IPS DF 19.7 (cell line): ENCODE measurements around the gene UNC5C.

Experiments
- DNase-seq: peaks from one replicate; pipeline ENCODE4 v3.0.0-alpha.2; 2013; ENCODE audit warnings: low read depth, low spot score

UNC5C gene

DNA sequence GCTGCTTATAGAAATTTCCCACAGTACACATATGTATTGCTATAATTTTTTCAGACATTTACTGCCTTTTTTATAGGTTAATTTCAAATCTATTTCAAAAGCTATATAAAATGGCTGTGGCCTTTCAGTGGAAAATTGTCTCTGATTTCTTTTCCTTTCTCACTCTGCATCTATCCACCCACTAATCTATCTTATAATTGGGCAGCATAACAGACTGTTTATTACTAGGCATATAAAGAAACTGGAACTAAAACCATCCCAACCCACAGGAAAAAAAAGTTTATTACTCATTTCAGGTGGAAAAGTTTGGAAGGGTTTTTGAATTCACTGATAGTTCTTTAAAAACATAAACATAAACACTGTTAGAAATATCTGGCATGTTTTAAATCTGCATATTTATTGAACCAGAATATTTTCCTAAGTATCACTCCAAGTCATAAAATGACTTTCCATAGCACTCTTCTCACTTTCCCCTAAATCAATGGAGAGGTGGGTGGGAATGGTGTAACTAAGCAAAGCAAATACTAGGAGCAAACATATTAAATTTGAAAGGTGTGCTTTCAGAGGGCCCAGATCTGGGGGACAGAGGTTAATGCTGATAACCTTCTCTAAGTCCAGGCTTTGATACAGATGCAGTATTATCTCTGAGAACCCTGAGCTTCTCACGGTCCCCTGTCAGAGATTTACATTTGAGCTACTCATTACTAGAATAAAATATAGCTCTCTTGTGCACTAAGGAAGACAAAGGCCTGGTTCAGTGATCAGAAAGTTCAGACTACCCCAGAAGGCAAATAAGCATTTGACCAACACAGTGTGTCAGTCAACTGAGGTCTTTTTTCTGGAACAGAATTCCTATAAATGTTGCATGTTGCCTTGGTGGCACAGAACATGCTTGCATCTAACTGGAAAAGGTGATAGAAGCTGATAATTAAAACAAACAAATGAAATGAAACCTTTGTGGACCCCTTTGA is 328.3 kb downstream of the UNC5C start:
- no peak for DNase-seq

GRCh38 chr4:95219109-95219508 is 329.7 kb downstream of the UNC5C start:
- no peak for DNase-seq

GRCh38 chr4:95217197-95217596 is 331.6 kb downstream of the UNC5C start:
- DNase-seq: no peak

GRCh38 chr4:95216636-95217035 is 332.1 kb downstream of the UNC5C start:
- no peak for DNase-seq

DNA sequence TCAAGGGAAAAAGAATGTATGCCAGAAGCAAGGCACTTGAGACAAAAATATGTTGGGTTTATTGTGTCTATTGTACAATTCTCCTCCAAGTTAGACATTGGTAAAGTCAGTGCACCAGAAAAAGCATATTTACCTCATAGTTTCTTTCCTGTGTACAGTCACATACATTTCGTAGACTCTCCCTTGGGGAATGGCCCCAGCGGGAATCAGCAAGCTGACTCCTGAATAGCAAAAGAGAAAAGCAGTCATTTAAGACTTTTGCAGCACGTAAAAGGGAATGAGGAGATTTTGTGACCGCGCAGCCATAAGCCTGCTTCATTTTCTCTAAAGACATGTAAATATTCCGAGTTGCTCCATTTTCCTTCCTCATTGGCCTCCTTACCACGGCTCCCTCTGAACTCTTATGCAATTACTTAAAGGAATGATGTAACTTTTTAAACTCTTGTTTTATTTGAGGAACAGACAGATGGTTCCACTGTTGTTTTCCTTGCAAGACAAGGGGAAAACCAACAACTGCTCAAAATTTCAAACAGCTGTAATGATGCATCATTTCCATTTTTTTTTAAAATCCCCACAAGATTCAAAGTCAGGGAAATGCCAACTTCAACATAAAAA is 332.7 kb downstream of the UNC5C start:
- DNase-seq: no peak

DNA sequence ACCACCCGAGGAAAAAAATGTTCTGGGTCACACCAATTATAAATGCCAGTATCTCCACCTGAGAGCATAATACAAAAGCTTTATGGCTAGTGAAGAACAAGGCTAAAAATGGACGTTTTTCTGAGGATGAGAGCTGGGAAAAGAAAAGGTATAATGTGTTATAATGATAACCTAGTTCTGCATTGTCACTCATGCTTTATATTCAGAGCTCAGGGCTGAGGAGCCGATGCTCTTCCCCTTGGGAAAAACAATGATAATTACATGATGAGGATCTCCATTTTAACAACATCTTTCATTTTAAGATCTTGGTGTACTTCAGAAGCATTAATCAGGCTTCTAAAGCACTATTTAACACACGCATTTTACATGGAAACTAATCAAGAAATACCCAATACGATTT is 333.7 kb downstream of the UNC5C start:
- DNase-seq: no peak

DNA sequence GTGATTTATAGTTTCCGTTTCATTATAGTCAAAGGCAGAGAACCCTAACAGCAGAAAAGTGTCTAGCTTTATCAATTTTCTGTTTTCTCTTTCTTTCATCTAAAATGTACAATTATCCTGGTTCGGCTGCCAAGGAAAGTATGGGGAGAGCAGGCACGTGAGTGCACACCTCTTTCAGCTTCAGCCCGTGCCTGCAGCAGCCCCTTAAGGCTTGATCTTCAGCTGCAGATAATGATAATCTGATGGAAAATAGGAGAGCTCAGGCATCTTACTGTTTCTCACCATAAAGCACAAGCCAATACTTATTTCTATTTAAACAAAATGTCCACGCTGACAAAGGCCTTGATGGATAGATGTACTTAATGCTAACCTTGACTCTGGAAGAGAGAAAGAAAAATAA is 334.4 kb downstream of the UNC5C start:
- no peak for DNase-seq

DNA sequence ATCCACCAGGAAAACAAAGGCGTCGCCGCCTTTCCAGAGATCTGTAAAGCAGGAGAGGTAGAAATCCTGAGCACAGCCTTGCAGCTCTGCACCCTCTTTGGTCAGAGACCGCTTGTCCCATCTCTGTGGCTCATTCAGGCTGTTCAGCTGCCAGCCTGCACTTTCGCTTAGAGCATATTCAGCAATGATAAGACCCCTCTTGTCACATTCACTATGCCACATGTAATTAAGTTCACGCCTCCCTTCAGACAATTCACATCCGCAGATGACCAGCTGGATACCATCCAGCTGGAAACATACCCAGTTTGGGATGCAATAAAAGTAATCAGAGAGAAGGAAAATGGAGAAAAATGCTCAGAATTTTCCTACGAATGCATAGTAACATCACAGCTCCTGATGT is 335.4 kb downstream of the UNC5C start:
- DNase-seq: no peak

GRCh38 chr4:95212692-95213091 is 336.1 kb downstream of the UNC5C start:
- no peak for DNase-seq

- no peak for DNase-seq
These were observed 338.8 kb downstream of the UNC5C start for GRCh38 chr4:95209927-95210326.

DNA sequence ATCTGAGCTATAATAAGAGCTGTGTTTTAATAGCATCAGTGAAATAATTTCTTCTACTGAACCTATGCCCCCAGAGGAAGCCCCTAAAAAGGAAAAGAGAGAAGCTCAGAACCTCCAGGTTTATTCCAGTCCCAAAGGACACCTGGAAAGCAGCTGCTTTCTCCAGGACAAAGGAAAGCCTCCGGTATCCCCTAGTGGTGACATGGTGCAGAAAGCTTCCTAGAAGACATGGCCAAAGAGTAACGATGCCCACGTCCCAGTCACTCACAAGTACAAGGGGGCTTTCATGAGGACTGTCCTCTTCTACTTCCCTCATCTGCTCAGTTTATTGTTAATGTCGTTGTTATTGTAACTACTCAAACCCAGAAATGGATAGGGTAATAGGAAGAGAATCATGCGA is 343.9 kb downstream of the UNC5C start:
- DNase-seq: no peak

- no peak for DNase-seq
These were observed 344.4 kb downstream of the UNC5C start for GRCh38 chr4:95204267-95204844.

DNA sequence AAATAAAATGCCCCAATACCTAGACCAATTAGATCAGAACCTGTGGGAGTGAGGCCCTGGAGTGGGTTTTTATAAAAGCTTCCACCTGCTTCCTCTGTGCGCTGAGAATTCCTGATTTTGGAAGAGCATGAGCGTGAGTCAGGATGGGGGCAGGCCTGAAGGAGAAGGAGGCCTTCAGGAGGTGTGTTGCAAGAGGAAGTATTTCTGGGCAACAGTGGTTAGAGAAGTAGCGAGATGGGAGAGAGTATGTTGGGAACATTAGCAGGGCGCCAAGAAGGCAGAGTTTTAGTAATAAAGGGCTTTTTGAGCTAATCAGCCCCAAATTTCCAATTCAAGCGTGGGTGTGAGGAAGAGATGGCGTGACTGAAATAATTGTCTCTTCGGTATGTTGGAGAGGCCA is 349.8 kb downstream of the UNC5C start:
- DNase-seq: no peak

- DNase-seq: no peak
These were observed 351.4 kb downstream of the UNC5C start for GRCh38 chr4:95197353-95197752.

DNA sequence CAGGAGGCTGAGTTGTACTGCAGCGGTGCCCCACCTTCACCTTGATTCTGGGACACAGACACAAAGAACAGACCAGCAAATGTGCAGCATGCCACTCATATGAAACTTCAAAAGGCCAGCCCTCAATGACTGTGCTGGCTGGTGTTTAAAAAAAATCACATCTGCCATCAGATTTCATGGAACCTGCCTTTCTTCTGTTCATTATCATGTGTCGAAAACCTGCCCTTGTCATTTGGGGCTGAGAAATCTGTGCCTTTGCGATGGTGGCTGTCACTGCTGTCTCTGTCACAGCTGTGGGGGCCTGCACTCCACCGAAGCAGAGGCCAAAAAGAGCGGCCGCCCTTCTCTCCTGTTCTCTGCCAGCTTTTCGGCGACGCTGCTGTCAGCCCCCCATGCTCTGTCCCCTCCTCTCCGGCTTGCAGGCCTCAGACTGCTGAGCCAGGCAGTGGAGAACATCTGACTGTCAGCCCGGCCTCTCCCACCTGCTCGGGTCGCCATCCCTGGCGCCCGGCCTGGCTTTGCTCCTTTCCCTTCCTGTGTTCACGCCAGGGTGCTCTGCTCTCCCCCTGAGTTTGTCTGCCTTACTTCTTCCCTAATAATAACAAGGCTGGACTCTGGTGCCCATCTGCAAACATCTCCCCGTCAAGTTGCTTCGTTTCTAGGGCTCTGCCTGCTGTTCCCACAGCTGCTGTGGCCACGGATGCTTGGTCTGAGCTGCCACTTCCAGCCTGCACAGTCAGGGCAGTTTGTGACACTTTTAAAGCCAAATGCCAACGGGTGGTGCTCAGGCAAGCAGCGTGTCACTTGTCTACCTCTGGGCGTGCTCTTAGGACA is 355.2 kb downstream of the UNC5C start:
- DNase-seq: no peak

GRCh38 chr4:95191537-95191936 is 357.2 kb downstream of the UNC5C start:
- DNase-seq: no peak

GRCh38 chr4:95190751-95191436 is 357.9 kb downstream of the UNC5C start:
- no peak for DNase-seq

- DNase-seq: no peak
These were observed 359.9 kb downstream of the UNC5C start for GRCh38 chr4:95188701-95189370.

GRCh38 chr4:95186666-95187065 is 362.1 kb downstream of the UNC5C start:
- DNase-seq: no peak

- DNase-seq: no peak
These were observed 364.9 kb downstream of the UNC5C start for GRCh38 chr4:95183656-95184408.
